Astrocyte of the spinal cord (primary cell): ENCODE data around the gene ATP2B3.
"Not testable (repeated sequence)": the region's sequence is repeated elsewhere in the genome, so short reads cannot be mapped to it uniquely, and the experiment has no call there.

Experiments
- DNase-seq: peaks from one replicate; pipeline ENCODE4 v3.0.0; 2011; ENCODE audit warnings: low read depth, low spot score
- H3K4me3 ChIP-seq: 2 replicates; pipeline ENCODE4 v1.5.1; 2011; ENCODE audit warnings: low read depth, mild to moderate bottlenecking, low read length, moderate library complexity
- in situ Hi-C: cut with HindIII; loops from 2 replicates; pipeline ENCODE4 v1.10.0; 2017; ENCODE audit warnings: low sequenced_read_pairs
- TF ChIP-seq, protein P1 (sequence below): IDR thresholded peaks from 2 replicates; pipeline ENCODE4 v1.5.1; 2012; ENCODE audit warnings: low read depth, mild to moderate bottlenecking, low read length, inconsistent platforms

The ATP2B3 gene

DNA sequence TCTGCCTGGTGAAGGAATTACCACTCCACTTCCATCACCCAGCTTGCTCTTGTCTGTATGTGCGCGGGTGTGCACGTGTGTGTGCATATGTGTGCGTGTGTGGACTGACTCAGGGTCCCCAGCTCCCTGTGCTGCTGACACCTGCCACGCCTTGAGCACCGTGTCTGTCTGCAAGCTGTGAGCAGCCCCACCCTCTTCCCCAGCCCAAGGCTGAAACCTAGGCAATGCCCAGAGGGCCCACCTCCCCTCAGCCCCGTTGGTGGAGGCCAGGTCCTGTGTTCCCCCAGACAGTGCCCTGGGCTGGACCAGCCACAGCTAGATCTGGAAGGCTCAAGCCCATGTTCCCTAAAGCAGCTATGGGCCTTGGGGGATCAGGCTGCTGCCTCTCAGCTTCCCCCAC, 83.5 kb downstream of the ATP2B3 start:
- TF ChIP-seq, protein P1, sequence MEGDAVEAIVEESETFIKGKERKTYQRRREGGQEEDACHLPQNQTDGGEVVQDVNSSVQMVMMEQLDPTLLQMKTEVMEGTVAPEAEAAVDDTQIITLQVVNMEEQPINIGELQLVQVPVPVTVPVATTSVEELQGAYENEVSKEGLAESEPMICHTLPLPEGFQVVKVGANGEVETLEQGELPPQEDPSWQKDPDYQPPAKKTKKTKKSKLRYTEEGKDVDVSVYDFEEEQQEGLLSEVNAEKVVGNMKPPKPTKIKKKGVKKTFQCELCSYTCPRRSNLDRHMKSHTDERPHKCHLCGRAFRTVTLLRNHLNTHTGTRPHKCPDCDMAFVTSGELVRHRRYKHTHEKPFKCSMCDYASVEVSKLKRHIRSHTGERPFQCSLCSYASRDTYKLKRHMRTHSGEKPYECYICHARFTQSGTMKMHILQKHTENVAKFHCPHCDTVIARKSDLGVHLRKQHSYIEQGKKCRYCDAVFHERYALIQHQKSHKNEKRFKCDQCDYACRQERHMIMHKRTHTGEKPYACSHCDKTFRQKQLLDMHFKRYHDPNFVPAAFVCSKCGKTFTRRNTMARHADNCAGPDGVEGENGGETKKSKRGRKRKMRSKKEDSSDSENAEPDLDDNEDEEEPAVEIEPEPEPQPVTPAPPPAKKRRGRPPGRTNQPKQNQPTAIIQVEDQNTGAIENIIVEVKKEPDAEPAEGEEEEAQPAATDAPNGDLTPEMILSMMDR: no peak
- DNase-seq: no peak
- in situ Hi-C loops: no loop called here
- no peak overlapping the region for H3K4me3 ChIP-seq

DNA sequence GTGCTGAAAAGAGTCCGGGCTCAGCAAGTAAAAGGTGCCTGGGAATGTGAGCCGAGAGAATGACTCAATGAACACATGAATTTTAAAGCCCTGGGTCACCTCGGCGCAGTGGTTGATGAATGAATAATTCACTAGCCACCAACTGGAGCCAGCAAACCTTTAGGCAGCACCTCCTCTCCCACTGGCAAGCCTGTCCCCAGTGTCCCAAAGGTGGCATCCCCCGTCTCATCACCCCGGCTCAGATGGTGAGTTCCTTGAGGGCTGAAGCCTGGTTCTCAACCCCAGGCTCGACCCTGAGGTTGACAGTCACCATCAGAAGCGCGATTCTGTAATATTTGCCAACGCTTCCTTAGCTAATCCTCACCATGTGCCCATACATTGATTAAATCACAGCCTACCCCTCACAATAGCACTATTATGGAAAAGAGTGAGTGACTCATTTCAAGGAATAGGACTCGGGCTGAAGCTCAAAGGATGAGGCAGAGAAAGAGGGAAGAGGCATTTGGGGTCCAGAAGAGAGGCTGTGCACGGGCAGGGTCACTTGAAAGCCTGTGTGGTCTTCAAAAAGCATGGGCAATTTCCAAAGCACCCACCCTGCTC, 84.2 kb downstream of the ATP2B3 start:
- no peak for DNase-seq
- TF ChIP-seq, protein P1: no peak
- in situ Hi-C loops: no loop called here
- H3K4me3 ChIP-seq: no peak overlapping the region

DNA sequence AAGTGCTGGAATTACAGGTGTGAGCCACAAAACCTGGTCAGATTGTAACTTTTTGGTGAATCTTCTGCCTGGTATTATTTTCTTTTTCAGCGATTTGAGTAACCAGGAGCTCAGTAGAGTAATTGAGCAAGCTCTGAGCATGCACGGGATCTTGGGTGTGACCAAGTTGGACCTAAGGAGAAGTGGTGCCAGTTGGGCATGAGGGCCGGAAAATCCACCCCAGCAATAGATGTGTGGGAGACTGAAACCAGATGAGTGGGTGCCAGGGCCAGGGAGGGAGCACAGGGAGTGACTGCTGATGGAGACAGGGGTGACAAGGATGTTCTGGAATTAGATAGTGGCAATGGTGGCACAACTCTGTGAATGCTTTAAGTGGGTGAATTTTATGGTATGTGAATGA, 85.2 kb downstream of the ATP2B3 start:
- DNase-seq: no peak
- no peak overlapping the region for H3K4me3 ChIP-seq
- TF ChIP-seq, protein P1: no peak
- in situ Hi-C loops: no loop called here

DNA sequence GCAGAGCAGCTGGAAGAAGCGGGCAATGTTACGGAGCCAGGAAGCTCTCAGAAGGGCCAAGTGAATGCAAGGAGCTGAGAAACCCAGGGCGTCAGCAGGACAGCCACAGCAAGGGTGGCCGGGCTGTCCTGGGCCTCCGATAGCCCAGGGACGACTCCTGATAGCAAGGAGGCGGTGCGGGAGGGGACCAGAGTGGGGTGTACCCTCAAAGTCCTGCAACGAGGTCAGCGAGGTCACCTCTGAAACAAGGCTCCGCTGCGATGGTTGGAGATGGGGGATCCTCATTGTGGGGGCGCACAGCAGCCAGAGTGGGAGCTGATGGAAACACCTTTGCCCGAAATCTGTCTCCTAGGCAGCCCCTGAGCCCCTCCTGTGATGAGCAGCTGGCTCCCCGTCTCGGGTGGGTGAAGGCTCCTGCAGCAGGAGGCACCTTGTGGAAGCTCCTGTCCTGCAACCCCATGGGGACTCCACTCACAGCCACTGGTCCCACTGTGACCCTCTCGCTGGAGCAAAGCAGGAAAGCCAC, 85.8 kb downstream of the ATP2B3 start:
- no peak for DNase-seq
- in situ Hi-C loops: no loop called here
- no peak overlapping the region for H3K4me3 ChIP-seq
- TF ChIP-seq, protein P1: no peak

- DNase-seq, in situ Hi-C loops: not testable (repeated sequence)
These were observed 87.4 kb downstream of the ATP2B3 start for GRCh38 chrX:153604666-153605380.

GRCh38 chrX:153606503-153606902, 89.1 kb downstream of the ATP2B3 start:
- DNase-seq: no peak
- in situ Hi-C loops: no loop called here
- TF ChIP-seq, protein P1: no peak
- no peak overlapping the region for H3K4me3 ChIP-seq

More at GRCh38 chrX:153604666-153605380, 87.4 kb downstream of the ATP2B3 start:
- not testable (repeated sequence) for H3K4me3 ChIP-seq

GRCh38 chrX:153608376-153608775, 90.9 kb downstream of the ATP2B3 start:
- in situ Hi-C loops: no loop called here
- TF ChIP-seq, protein P1: no peak
- DNase-seq: no peak
- no peak overlapping the region for H3K4me3 ChIP-seq
